Activated B cell treated with CpG ODN at 0.5 μM for 24 hours (primary cell): Measurements from ENCODE around the gene BFSP1. TPM values are rescaled to one million over a fixed set of nuclear protein-coding genes. Genes with fewer than 3 reads are reported as not detected.

Experiments
- ATAC-seq: fragments of 200-7000 bp; cut with Tn5 transposase; one replicate; pipeline ENCODE4 v1.10.0; 2021; ENCODE audit warnings: low read depth, mild to moderate bottlenecking, moderate library complexity
- CTCF ChIA-PET: fragments of 350-600 bp; sonication (Branson Sonifier 250); formaldehyde crosslinking; loops from one replicate; lab custom pipeline; 2021; ENCODE audit warnings: antibody characterized with exemption; lab: Charles Lee
- POLR2A ChIA-PET: fragments of 350-600 bp; sonication (Branson Sonifier 250); formaldehyde crosslinking; loops from one replicate; lab custom pipeline; 2021; ENCODE audit warnings: antibody characterized with exemption; lab: Charles Lee
- DNase-seq: peaks from one replicate; pipeline ENCODE4 v3.0.0; 2022
- H3K27ac Mint-ChIP-seq: one replicate; pipeline ENCODE4 v1.8.0; 2020; ENCODE audit warnings: mixed read lengths
- H3K27me3 Mint-ChIP-seq: one replicate; pipeline ENCODE4 v1.8.0; 2021; ENCODE audit warnings: mixed read lengths
- H3K36me3 Mint-ChIP-seq: one replicate; pipeline ENCODE4 v1.8.0; 2021; ENCODE audit warnings: low read depth, mixed read lengths
- H3K4me1 Mint-ChIP-seq: one replicate; pipeline ENCODE4 v1.8.0; 2021; ENCODE audit warnings: mixed read lengths
- H3K4me3 Mint-ChIP-seq: one replicate; pipeline ENCODE4 v1.8.0; 2020; ENCODE audit warnings: mild to moderate bottlenecking, mixed read lengths
- H3K9me3 Mint-ChIP-seq: one replicate; pipeline ENCODE4 v1.8.0; 2020; ENCODE audit warnings: mixed read lengths
- CTCF ChIP-seq: fragments of 200-600 bp; IDR thresholded peaks from one replicate; pipeline ENCODE4 v1.8.0; 2022; ENCODE audit warnings: antibody characterized with exemption, mild to moderate bottlenecking
- intact Hi-C: fragments of 100-400 bp; cut with micrococcal nuclease; formaldehyde crosslinking; loops from one replicate; pipeline ENCODE4 v1.15.1; 2024
- total RNA-seq: library from RNA; stranded (reverse); gene quantifications from 2 replicates; pipeline ENCODE4 v1.2.3, GENCODE V29; 2022

BFSP1 gene
- total RNA-seq, 1 donor from 2014 or later: not detected

GRCh38 chr20:17444091-17444490, 87.1 kb downstream of the BFSP1 start:
- DNase-seq: no peak
- POLR2A ChIA-PET: no interaction called here
- ATAC-seq: no peak
- no peak for TF ChIP-seq CTCF
- Mint-ChIP-seq H3K27me3 (peaks cover 5% of the 10 kb centered on the region), H3K36me3 (no peaks in the 10 kb centered on the region), H3K9me3 (peaks cover 2% of the 10 kb centered on the region), H3K27ac (no peak overlapping the region), H3K4me1 (no peaks in the 10 kb centered on the region), H3K4me3 (no peak overlapping the region)
- CTCF ChIA-PET: no interaction called here
- intact Hi-C loops: no loop called here

Other genes starting within 250 kb of the BFSP1 start
- gene DSTN, start 38.7 kb upstream of the BFSP1 start, total RNA-seq: 14.4 and 20.1 TPM in 2 replicates
- gene RRBP1, start 150.9 kb upstream of the BFSP1 start, total RNA-seq: 18.9 and 22.0 TPM in 2 replicates
- gene BANF2, start 168.6 kb upstream of the BFSP1 start, total RNA-seq: not detected in 2 replicates